GM12878 (cell line): ENCODE data around the gene CDCP2.

Source experiments
- YBX1 ChIP-seq: fragments of 450-650 bp; IDR thresholded peaks from 2 replicates; pipeline ENCODE4 v1.6.1; 2016; ENCODE audit warnings: antibody characterized with exemption
- YY1 ChIP-seq: IDR thresholded peaks from 2 replicates; pipeline ENCODE4 v1.6.1; 2011; ENCODE audit warnings: low read depth, mild to moderate bottlenecking, low read length

DNA sequence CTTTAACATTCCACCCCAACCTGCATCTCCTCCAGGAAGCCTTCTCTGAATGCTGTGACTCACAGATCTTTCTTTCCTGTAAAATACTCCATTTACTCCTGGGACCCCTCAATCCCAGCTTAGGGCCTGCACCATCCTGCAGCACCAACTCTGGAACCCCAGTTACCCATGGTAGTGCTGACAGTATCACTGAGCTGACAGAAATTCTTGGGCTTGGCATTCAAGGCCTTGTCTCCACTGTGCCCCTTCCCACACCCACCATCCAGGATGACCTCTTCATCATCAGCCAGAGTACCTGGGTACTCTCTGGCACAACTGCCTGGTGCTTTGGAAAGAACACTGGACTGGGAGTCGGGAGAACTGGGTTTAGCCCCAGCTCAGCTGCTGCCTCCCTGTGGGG, 38.7 kb upstream of the CDCP2 start:
- TF ChIP-seq YBX1 (no peak), YY1 (no peak)
